Activated T-helper 2 cell treated with anti-CD3 and anti-CD28 coated beads, Interferon-gamma antibody, Interleukin-2, Interleukin-4, amounts not matched to agents 10 μg/mL and 5 μg/mL and 100 μg/mL, durations not matched to agents 14 hours and 24 hours and 36 hours (primary cell): ENCODE data around the gene SERPINB5. TPM values are rescaled to one million over a fixed set of nuclear protein-coding genes. Genes with fewer than 3 reads are reported as not detected.

Experiments
- DNase-seq: peaks from one replicate; pipeline ENCODE4 v3.0.0; 2021; ENCODE audit warnings: low spot score
- H3K27ac Mint-ChIP-seq: one replicate; pipeline ENCODE4 v1.8.0; 2021; ENCODE audit warnings: mixed read lengths
- H3K27me3 Mint-ChIP-seq: one replicate; pipeline ENCODE4 v1.8.0; 2021; ENCODE audit warnings: low read depth, mixed read lengths
- H3K36me3 Mint-ChIP-seq: one replicate; pipeline ENCODE4 v1.8.0; 2021; ENCODE audit warnings: low read depth, mixed read lengths
- H3K4me1 Mint-ChIP-seq: one replicate; pipeline ENCODE4 v1.8.0; 2021; ENCODE audit warnings: low read depth, mixed read lengths
- H3K4me3 Mint-ChIP-seq: one replicate; pipeline ENCODE4 v1.8.0; 2021; ENCODE audit warnings: low read depth, mild to moderate bottlenecking, moderate library complexity, mixed read lengths
- H3K9me3 Mint-ChIP-seq: one replicate; pipeline ENCODE4 v1.8.0; 2021; ENCODE audit warnings: mixed read lengths
- intact Hi-C: fragments of 100-400 bp; cut with micrococcal nuclease; formaldehyde crosslinking; loops from one replicate; pipeline ENCODE4 v1.15.1; 2023
- total RNA-seq: library from RNA; stranded (reverse); gene quantifications from 2 replicates; pipeline ENCODE4 v1.2.3, GENCODE V29; 2022

The SERPINB5 gene
- total RNA-seq, 1 donor from 2014 or later, result not detected

- no peaks in the 10 kb centered on the region for H3K9me3 Mint-ChIP-seq
- H3K27me3 Mint-ChIP-seq, result peaks cover 36% of the 10 kb centered on the region
- intact Hi-C loops, result no loop called here
- no peak for DNase-seq
- no peak overlapping the region for H3K4me3 Mint-ChIP-seq
- H3K36me3 Mint-ChIP-seq, result no peaks in the 10 kb centered on the region
- no peaks in the 10 kb centered on the region for H3K4me1 Mint-ChIP-seq
- no peak overlapping the region for H3K27ac Mint-ChIP-seq
These were observed 1.2 kb downstream of the SERPINB5 start for GRCh38 chr18:63477968-63478367.

- H3K36me3 Mint-ChIP-seq, result no peaks in the 10 kb centered on the region
- no peaks in the 10 kb centered on the region for H3K4me1 Mint-ChIP-seq
- no peak for DNase-seq
- H3K4me3 Mint-ChIP-seq, result no peak overlapping the region
- intact Hi-C loops, result no loop called here
- peaks cover 31% of the 10 kb centered on the region for H3K27me3 Mint-ChIP-seq
- H3K9me3 Mint-ChIP-seq, result no peaks in the 10 kb centered on the region
- H3K27ac Mint-ChIP-seq, result no peak overlapping the region
These were observed 3.1 kb downstream of the SERPINB5 start for GRCh38 chr18:63479826-63480225.

- Mint-ChIP-seq H3K4me3 (no peak overlapping the region), H3K36me3 (no peaks in the 10 kb centered on the region), H3K9me3 (no peaks in the 10 kb centered on the region), H3K4me1 (no peaks in the 10 kb centered on the region), H3K27ac (no peak overlapping the region), H3K27me3 (peaks cover 28% of the 10 kb centered on the region)
- DNase-seq, result no peak
- intact Hi-C loops, result no loop called here
These were observed 3.7 kb downstream of the SERPINB5 start for GRCh38 chr18:63480476-63480875.

GRCh38 chr18:63480915-63481314 is 4.2 kb downstream of the SERPINB5 start:
- H3K27ac Mint-ChIP-seq, result no peak overlapping the region
- intact Hi-C loops, result no loop called here
- no peaks in the 10 kb centered on the region for H3K4me1 Mint-ChIP-seq
- H3K4me3 Mint-ChIP-seq, result no peak overlapping the region
- no peaks in the 10 kb centered on the region for H3K9me3 Mint-ChIP-seq
- H3K27me3 Mint-ChIP-seq, result peaks cover 25% of the 10 kb centered on the region
- no peak for DNase-seq
- H3K36me3 Mint-ChIP-seq, result no peaks in the 10 kb centered on the region

GRCh38 chr18:63487676-63488075 is 10.9 kb downstream of the SERPINB5 start:
- intact Hi-C loops, result no loop called here
- Mint-ChIP-seq H3K4me3 (no peak overlapping the region), H3K9me3 (no peaks in the 10 kb centered on the region), H3K36me3 (no peaks in the 10 kb centered on the region), H3K4me1 (no peaks in the 10 kb centered on the region), H3K27me3 (peaks cover 25% of the 10 kb centered on the region), H3K27ac (no peak overlapping the region)
- DNase-seq, result no peak

GRCh38 chr18:63488160-63488559 is 11.4 kb downstream of the SERPINB5 start:
- Mint-ChIP-seq H3K27me3 (peaks cover 28% of the 10 kb centered on the region), H3K9me3 (no peaks in the 10 kb centered on the region), H3K4me3 (no peak overlapping the region), H3K36me3 (no peaks in the 10 kb centered on the region), H3K27ac (no peak overlapping the region), H3K4me1 (no peaks in the 10 kb centered on the region)
- intact Hi-C loops, result no loop called here
- DNase-seq, result no peak

- no peaks in the 10 kb centered on the region for H3K4me1 Mint-ChIP-seq
- no peak overlapping the region for H3K27ac Mint-ChIP-seq
- H3K36me3 Mint-ChIP-seq, result no peaks in the 10 kb centered on the region
- H3K9me3 Mint-ChIP-seq, result no peaks in the 10 kb centered on the region
- no peak for DNase-seq
- no peak overlapping the region for H3K4me3 Mint-ChIP-seq
- intact Hi-C loops, result no loop called here
- H3K27me3 Mint-ChIP-seq, result peaks cover 22% of the 10 kb centered on the region
These were observed 16.1 kb downstream of the SERPINB5 start for GRCh38 chr18:63492851-63493250.

GRCh38 chr18:63495675-63496074 is 18.9 kb downstream of the SERPINB5 start:
- intact Hi-C loops, result no loop called here

GRCh38 chr18:63505566-63506335 is 29.0 kb downstream of the SERPINB5 start:
- no peaks in the 10 kb centered on the region for H3K9me3 Mint-ChIP-seq
- intact Hi-C loops, result no loop called here
- no peak for DNase-seq

More at GRCh38 chr18:63495675-63496074, 18.9 kb downstream of the SERPINB5 start:
- Mint-ChIP-seq H3K4me3 (no peak overlapping the region), H3K36me3 (no peaks in the 10 kb centered on the region), H3K9me3 (no peaks in the 10 kb centered on the region), H3K4me1 (no peaks in the 10 kb centered on the region), H3K27ac (no peak overlapping the region), H3K27me3 (peaks cover 14% of the 10 kb centered on the region)
- DNase-seq, result no peak

GRCh38 chr18:63506336-63506646 is 29.5 kb downstream of the SERPINB5 start:
- H3K9me3 Mint-ChIP-seq, result no peaks in the 10 kb centered on the region
- peaks cover 8% of the 10 kb centered on the region for H3K27me3 Mint-ChIP-seq
- H3K4me1 Mint-ChIP-seq, result peaks cover 2% of the 10 kb centered on the region
- no peak overlapping the region for H3K4me3 Mint-ChIP-seq
- no peaks in the 10 kb centered on the region for H3K36me3 Mint-ChIP-seq
- DNase-seq, result no peak
- intact Hi-C loops, result no loop called here
- H3K27ac Mint-ChIP-seq, result no peak overlapping the region

More at GRCh38 chr18:63505566-63506335, 29.0 kb downstream of the SERPINB5 start:
- Mint-ChIP-seq H3K4me1 (peaks cover 2% of the 10 kb centered on the region), H3K36me3 (no peaks in the 10 kb centered on the region), H3K4me3 (no peak overlapping the region), H3K27me3 (peaks cover 8% of the 10 kb centered on the region), H3K27ac (no peak overlapping the region)

GRCh38 chr18:63508596-63508995 is 31.8 kb downstream of the SERPINB5 start:
- Mint-ChIP-seq H3K36me3 (no peaks in the 10 kb centered on the region), H3K27ac (no peak overlapping the region), H3K4me3 (no peak overlapping the region), H3K9me3 (no peaks in the 10 kb centered on the region), H3K27me3 (peaks cover 10% of the 10 kb centered on the region), H3K4me1 (peaks cover 2% of the 10 kb centered on the region)
- no peak for DNase-seq
- intact Hi-C loops, result no loop called here

GRCh38 chr18:63511285-63511684 is 34.5 kb downstream of the SERPINB5 start:
- Mint-ChIP-seq H3K36me3 (no peaks in the 10 kb centered on the region), H3K9me3 (no peaks in the 10 kb centered on the region), H3K4me3 (no peak overlapping the region), H3K27ac (no peak overlapping the region), H3K27me3 (peaks cover 7% of the 10 kb centered on the region), H3K4me1 (peaks cover 2% of the 10 kb centered on the region)
- intact Hi-C loops, result loop anchor here (2.0 kb wide), 1 partner anchor 68 kb away; no protein-coding TSS in a partner anchor
- no peak for DNase-seq

- Mint-ChIP-seq H3K9me3 (no peaks in the 10 kb centered on the region), H3K4me3 (no peak overlapping the region), H3K27ac (no peak overlapping the region), H3K4me1 (no peaks in the 10 kb centered on the region), H3K27me3 (peaks cover 10% of the 10 kb centered on the region), H3K36me3 (no peaks in the 10 kb centered on the region)
- intact Hi-C loops, result no loop called here
- no peak for DNase-seq
These were observed 37.6 kb downstream of the SERPINB5 start for GRCh38 chr18:63514326-63514725.
